ENCODE data around the gene KLHL29.

Gene KLHL29

DNA sequence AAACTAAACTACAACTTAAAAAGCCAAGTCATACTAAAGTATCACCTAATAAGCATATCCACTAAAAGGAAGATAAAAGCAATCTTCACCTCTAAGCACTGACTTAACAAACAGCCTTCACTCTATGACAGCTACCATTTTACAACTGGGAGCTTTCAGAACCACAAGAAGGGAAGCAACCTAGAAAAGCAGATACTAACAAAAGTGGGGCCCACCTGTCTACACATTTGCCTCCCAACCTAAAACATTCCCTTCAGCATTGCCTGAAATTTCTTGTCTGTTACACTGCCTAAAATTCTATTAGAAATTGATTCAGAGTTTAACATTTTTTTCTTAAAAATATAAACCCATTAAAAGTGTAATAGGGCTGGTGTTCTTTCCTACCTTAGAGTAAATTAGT is 370.0 kb downstream of the KLHL29 start:
- Histone ChIP-seq H3K9me2 (replicated peaks; ENCODE audit: low read depth, low read length) (no peaks in the 10 kb centered on the region), H3K4me1 (ENCODE audit: insufficient read depth, low read length, poor library complexity, severe bottlenecking) (no peaks in the 10 kb centered on the region), H3F3A (ENCODE audit: low read depth) (no peaks in the 10 kb centered on the region), H2AFZ (ENCODE audit: low read length) (no peak overlapping the region), H3K4me2 (ENCODE audit: low read depth, low read length, poor library complexity, severe bottlenecking) (no peak overlapping the region), H3K79me2 (ENCODE audit: insufficient read depth, low read length) (no peaks in the 10 kb centered on the region), H3K9me3 (ENCODE audit: insufficient read depth, low read depth, low read length) (no peaks in the 10 kb centered on the region), H3K36me3 (ENCODE audit: insufficient read depth, low read length) (peaks cover 59% of the 10 kb centered on the region), H4K20me1 (ENCODE audit: insufficient read depth, low read length, poor library complexity, severe bottlenecking) (no peaks in the 10 kb centered on the region), H3K4me3 (ENCODE audit: low read length, poor library complexity, severe bottlenecking) (no peak overlapping the region), H3K9ac (ENCODE audit: low read depth, low read length, poor library complexity, severe bottlenecking) (no peak overlapping the region), H3K27me3 (ENCODE audit: insufficient read depth, low read length, poor library complexity, severe bottlenecking) (no peaks in the 10 kb centered on the region)
- TF ChIP-seq EZH2phosphoT487 (IDR thresholded peaks at IDR 0.05; ENCODE audit: borderline replicate concordance): no peak
- TF ChIP-seq, protein P1, sequence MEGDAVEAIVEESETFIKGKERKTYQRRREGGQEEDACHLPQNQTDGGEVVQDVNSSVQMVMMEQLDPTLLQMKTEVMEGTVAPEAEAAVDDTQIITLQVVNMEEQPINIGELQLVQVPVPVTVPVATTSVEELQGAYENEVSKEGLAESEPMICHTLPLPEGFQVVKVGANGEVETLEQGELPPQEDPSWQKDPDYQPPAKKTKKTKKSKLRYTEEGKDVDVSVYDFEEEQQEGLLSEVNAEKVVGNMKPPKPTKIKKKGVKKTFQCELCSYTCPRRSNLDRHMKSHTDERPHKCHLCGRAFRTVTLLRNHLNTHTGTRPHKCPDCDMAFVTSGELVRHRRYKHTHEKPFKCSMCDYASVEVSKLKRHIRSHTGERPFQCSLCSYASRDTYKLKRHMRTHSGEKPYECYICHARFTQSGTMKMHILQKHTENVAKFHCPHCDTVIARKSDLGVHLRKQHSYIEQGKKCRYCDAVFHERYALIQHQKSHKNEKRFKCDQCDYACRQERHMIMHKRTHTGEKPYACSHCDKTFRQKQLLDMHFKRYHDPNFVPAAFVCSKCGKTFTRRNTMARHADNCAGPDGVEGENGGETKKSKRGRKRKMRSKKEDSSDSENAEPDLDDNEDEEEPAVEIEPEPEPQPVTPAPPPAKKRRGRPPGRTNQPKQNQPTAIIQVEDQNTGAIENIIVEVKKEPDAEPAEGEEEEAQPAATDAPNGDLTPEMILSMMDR (conservative IDR thresholded peaks at IDR 0.05; ENCODE audit: low read length): no peak

DNA sequence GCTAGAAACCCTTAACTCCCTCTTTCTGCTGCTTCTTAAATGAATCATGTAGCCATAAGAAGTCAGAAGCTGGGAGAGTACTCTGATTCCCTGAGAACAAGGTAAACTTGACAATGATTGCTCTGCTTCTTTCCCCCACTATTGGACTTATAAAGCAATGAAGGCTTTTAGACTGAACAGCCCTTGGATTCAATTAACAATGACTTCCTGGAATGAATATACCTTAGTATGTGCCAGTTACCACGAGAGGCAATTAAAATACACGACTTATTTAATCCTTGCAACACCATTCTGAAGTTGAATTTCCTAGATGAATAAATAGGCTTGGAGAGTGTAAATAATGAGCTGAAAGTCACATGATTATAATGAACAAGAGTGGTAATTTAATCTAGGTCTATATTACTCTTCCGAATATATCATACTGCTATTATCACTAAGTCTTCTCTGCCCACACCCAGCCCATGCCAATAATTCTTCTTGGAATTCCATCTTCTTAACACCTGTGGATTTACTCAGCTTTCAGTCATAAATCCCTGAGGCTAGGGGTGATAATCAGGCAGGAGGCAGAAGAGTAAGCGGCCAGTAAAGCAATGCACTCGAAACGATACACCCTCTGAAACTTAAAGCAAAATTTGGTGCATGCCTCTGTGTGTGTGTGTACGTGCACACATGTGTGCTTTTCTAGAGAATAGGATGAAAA is 371.8 kb downstream of the KLHL29 start:
- no peak for TF ChIP-seq EZH2phosphoT487 (IDR thresholded peaks at IDR 0.05; ENCODE audit: borderline replicate concordance)
- TF ChIP-seq, protein P1 (conservative IDR thresholded peaks at IDR 0.05; ENCODE audit: low read length): no peak
- Histone ChIP-seq H3K4me2 (ENCODE audit: low read depth, low read length, poor library complexity, severe bottlenecking) (no peak overlapping the region), H3K4me1 (ENCODE audit: insufficient read depth, low read length, poor library complexity, severe bottlenecking) (no peaks in the 10 kb centered on the region), H2AFZ (ENCODE audit: low read length) (no peak overlapping the region), H3K27me3 (ENCODE audit: insufficient read depth, low read length, poor library complexity, severe bottlenecking) (no peaks in the 10 kb centered on the region), H4K20me1 (ENCODE audit: insufficient read depth, low read length, poor library complexity, severe bottlenecking) (no peaks in the 10 kb centered on the region), H3K36me3 (ENCODE audit: insufficient read depth, low read length) (peaks cover 50% of the 10 kb centered on the region), H3F3A (ENCODE audit: low read depth) (no peaks in the 10 kb centered on the region), H3K9me3 (ENCODE audit: insufficient read depth, low read depth, low read length) (no peaks in the 10 kb centered on the region), H3K79me2 (ENCODE audit: insufficient read depth, low read length) (no peaks in the 10 kb centered on the region), H3K9ac (ENCODE audit: low read depth, low read length, poor library complexity, severe bottlenecking) (no peak overlapping the region), H3K9me2 (replicated peaks; ENCODE audit: low read depth, low read length) (no peaks in the 10 kb centered on the region), H3K4me3 (ENCODE audit: low read length, poor library complexity, severe bottlenecking) (no peak overlapping the region)

DNA sequence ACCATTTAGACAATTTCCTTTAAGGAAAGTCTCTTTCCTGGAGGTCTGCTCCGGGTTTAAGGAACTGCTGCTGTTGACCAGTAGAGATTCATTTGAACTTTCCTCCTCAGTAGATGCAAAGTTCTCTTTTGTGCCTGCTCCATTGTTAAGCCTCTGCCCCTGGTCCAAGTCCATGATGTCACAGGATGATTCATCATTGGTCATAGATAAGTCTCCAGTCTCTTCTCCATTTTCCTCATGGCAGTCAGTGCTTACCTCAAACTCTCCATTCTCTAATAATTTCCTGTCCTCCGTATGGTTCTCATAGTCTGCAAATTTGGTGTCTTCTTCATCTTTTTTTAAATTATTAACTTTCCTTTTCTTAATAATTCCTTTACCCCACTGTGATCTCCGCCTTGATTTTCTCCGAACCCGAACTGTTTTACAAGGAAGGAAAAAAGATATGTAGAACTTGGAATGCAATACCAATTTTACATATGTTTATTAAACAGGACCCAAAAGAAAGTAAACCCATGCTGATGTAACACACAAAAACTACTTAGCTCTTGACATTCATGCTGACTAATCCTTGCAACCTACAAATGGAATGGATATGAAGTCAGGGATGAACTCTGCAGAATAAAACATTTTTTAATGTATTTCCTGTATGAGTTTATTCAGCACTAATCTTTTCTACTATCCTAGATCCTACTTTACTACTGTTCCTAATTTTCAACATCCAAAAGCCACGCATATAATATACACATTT is 372.9 kb downstream of the KLHL29 start:
- Histone ChIP-seq H3K9me2 (replicated peaks; ENCODE audit: low read depth, low read length) (no peaks in the 10 kb centered on the region), H3K27me3 (ENCODE audit: insufficient read depth, low read length, poor library complexity, severe bottlenecking) (no peaks in the 10 kb centered on the region), H3K9ac (ENCODE audit: low read depth, low read length, poor library complexity, severe bottlenecking) (no peak overlapping the region), H2AFZ (ENCODE audit: low read length) (no peak overlapping the region), H3K79me2 (ENCODE audit: insufficient read depth, low read length) (no peaks in the 10 kb centered on the region), H3K36me3 (ENCODE audit: insufficient read depth, low read length) (peaks cover 41% of the 10 kb centered on the region), H3K4me2 (ENCODE audit: low read depth, low read length, poor library complexity, severe bottlenecking) (no peak overlapping the region), H4K20me1 (ENCODE audit: insufficient read depth, low read length, poor library complexity, severe bottlenecking) (no peaks in the 10 kb centered on the region), H3K4me3 (ENCODE audit: low read length, poor library complexity, severe bottlenecking) (no peak overlapping the region), H3K4me1 (ENCODE audit: insufficient read depth, low read length, poor library complexity, severe bottlenecking) (no peaks in the 10 kb centered on the region), H3F3A (ENCODE audit: low read depth) (no peaks in the 10 kb centered on the region), H3K9me3 (ENCODE audit: insufficient read depth, low read depth, low read length) (no peaks in the 10 kb centered on the region)
- TF ChIP-seq EZH2phosphoT487 (IDR thresholded peaks at IDR 0.05; ENCODE audit: borderline replicate concordance): no peak
- TF ChIP-seq, protein P1 (conservative IDR thresholded peaks at IDR 0.05; ENCODE audit: low read length): no peak

Data from Loucy (cell line).